H1 (cell line): ENCODE data around the gene CYBB.

Experiments
- CBX8 ChIP-seq: fragments of 300-800, 300-1000 bp; sonication (generic); IDR thresholded peaks from 2 replicates; pipeline ENCODE4 v1.7.1; 2016; ENCODE audit warnings: low read depth, low read length, borderline replicate concordance
- CHD1 ChIP-seq: IDR thresholded peaks from 2 replicates; pipeline ENCODE4 v1.6.1; 2012; ENCODE audit warnings: low read depth, low read length, improper control_type of control experiment
- CTCF ChIP-seq, 3 experiments: IDR thresholded peaks; 1 replicate in 2 of 3; 2 replicates in 1 of 3; pipeline versions ENCODE4 v1.5.1 to v1.6.1; 2011; ENCODE audit warnings: low read length in 3 of 3, mild to moderate bottlenecking in 3 of 3, inconsistent platforms in 2 of 3, low read depth in 1 of 3, moderate library complexity in 1 of 3; ENCODE audit not compliant: insufficient read depth in 1 of 3; ENCODE audit errors: control extremely low read depth in 1 of 3
- EZH2 ChIP-seq: fragments of 200-600 bp; sonication (generic); IDR thresholded peaks from 2 replicates; pipeline ENCODE4 v1.7.1; 2012; ENCODE audit warnings: low read depth, mild to moderate bottlenecking, moderate library complexity, low read length, inconsistent platforms; ENCODE audit not compliant: severe bottlenecking
- MAX ChIP-seq: IDR thresholded peaks from 2 replicates; pipeline ENCODE4 v1.6.1; 2012; ENCODE audit warnings: inconsistent platforms
- POLR2A ChIP-seq, 2 experiments: IDR thresholded peaks; 1 replicate in 1 of 2; 2 replicates in 1 of 2; pipeline ENCODE4 v1.6.1; 2011; ENCODE audit warnings: low read depth in 2 of 2, low read length in 2 of 2, mild to moderate bottlenecking in 2 of 2; ENCODE audit errors: control extremely low read depth in 1 of 2
- SIN3A ChIP-seq, 2 experiments: IDR thresholded peaks in 1 of 2; conservative IDR thresholded peaks in 1 of 2; 2 replicates each; pipeline ENCODE4 v1.6.1; 2011 to 2012; ENCODE audit warnings: low read length in 2 of 2, improper control_type of control experiment in 1 of 2, low read depth in 1 of 2, mild to moderate bottlenecking in 1 of 2

- TF ChIP-seq EZH2, result no peak
- no peak for TF ChIP-seq POLR2A (IDR thresholded peaks at IDR 0.05; ENCODE audit: control extremely low read depth in 1 of 2, low read depth in 2 of 2, low read length in 2 of 2)
- TF ChIP-seq MAX, result no peak
- TF ChIP-seq CTCF (IDR thresholded peaks at IDR 0.05; ENCODE audit: control extremely low read depth in 1 of 3, insufficient read depth in 1 of 3, low read depth in 1 of 3, low read length in 3 of 3), result no peak
- no peak for TF ChIP-seq CHD1
- no peak for TF ChIP-seq SIN3A (conservative IDR thresholded peaks at IDR 0.05 in 1 of 2, IDR thresholded peaks at IDR 0.05 in 1 of 2; ENCODE audit: low read depth in 1 of 2, low read length in 2 of 2)
- TF ChIP-seq CBX8, result no peak
These were observed 3.4 kb downstream of the CYBB start for GRCh38 chrX:37783305-37783704.
